AG09309 (cell line): ENCODE data around the gene BRD8.

Experiments used
- DNase-seq: peaks from one replicate; pipeline ENCODE4 v3.0.0-alpha.2; 2010; ENCODE audit warnings: low read depth
- H3K4me3 ChIP-seq: 2 replicates; pipeline ENCODE4 v1.5.1; 2011; ENCODE audit warnings: mild to moderate bottlenecking, low read depth, low read length, moderate library complexity; ENCODE audit not compliant: control insufficient read depth
- TF ChIP-seq, protein P1 (sequence below): IDR thresholded peaks from 2 replicates; pipeline ENCODE4 v1.5.1; 2011; ENCODE audit warnings: mild to moderate bottlenecking, low read depth, low read length, inconsistent platforms; ENCODE audit not compliant: insufficient read depth, control insufficient read depth; ENCODE audit errors: missing control alignments

Gene BRD8

GRCh38 chr5:138140268-138140667, 38.2 kb downstream of the BRD8 start:
- DNase-seq, result no peak
- TF ChIP-seq, protein P1, sequence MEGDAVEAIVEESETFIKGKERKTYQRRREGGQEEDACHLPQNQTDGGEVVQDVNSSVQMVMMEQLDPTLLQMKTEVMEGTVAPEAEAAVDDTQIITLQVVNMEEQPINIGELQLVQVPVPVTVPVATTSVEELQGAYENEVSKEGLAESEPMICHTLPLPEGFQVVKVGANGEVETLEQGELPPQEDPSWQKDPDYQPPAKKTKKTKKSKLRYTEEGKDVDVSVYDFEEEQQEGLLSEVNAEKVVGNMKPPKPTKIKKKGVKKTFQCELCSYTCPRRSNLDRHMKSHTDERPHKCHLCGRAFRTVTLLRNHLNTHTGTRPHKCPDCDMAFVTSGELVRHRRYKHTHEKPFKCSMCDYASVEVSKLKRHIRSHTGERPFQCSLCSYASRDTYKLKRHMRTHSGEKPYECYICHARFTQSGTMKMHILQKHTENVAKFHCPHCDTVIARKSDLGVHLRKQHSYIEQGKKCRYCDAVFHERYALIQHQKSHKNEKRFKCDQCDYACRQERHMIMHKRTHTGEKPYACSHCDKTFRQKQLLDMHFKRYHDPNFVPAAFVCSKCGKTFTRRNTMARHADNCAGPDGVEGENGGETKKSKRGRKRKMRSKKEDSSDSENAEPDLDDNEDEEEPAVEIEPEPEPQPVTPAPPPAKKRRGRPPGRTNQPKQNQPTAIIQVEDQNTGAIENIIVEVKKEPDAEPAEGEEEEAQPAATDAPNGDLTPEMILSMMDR, result no peak
- H3K4me3 ChIP-seq, result no peak overlapping the region

DNA sequence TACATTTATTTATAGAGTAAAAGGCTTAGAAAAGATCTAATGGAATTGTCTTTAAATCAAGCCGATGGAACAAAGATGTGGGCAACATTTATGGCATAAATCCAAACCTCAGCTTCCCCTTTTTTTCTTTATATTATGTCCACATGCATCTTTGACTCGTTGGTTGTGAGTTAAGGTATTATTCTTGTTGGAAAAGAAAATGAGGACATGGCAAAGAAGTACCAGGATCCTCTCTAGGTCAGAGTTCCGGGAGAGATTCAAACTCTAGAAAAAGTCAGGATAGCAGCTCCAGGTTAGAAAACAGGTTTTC, 38.7 kb downstream of the BRD8 start:
- H3K4me3 ChIP-seq, result no peak overlapping the region
- no peak for DNase-seq
- TF ChIP-seq, protein P1, result no peak

DNA sequence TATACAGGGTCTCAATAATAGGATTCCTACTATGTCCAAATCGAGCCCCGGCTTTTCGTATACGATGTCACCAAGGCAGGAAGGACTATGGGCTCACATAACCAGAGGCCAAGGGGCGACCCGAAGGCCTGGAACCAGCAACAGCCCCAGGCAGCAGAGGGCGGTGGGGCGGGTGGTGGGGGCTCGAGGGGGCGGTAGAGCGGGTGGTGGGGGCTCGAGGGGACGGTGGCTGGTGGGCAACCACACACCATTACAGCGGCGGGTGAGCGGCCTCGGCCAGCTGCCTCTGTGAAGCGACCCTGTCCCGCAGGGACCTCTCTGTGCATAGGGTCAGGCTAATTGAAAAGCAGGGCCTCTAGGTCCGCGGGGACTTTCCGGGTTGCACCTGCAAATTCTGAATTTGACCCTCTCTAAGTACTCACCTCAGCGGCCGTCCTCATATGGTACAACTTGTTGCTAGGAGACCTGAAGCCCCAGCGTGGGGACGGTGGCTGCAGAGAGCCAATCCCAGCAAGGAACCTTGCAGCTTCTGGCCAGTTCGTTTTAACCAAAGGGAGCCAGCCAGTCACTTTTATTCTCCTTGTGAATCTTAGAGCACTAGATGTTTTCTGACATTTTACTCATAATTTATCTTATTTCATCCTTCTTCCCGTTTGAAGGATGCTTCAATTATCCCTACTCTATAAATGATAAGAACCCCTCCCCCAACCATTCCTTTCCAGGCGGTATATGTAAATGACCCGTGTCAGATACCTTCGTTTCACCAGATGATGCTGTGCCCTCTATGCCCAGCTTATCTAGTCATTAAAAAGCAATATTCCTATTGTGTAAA, 39.3 kb downstream of the BRD8 start, which contains the start of gene NME5:
TSS of gene NME5 (minus strand) at position 480 of the 832 bp plus-strand sequence. CDS start 648 bp downstream, outside the sequence.
- TF ChIP-seq, protein P1, result no peak
- no peak for DNase-seq
- peak within 1 kb of the TSS; percentile 33 for H3K4me3 ChIP-seq

GRCh38 chr5:138132543-138132942, 45.9 kb downstream of the BRD8 start:
- TF ChIP-seq, protein P1, result no peak
- H3K4me3 ChIP-seq, result no peak overlapping the region
- DNase-seq, result no peak

- no peak overlapping the region for H3K4me3 ChIP-seq
- no peak for DNase-seq
- TF ChIP-seq, protein P1, result no peak
These were observed 49.1 kb downstream of the BRD8 start for GRCh38 chr5:138129347-138129746.

DNA sequence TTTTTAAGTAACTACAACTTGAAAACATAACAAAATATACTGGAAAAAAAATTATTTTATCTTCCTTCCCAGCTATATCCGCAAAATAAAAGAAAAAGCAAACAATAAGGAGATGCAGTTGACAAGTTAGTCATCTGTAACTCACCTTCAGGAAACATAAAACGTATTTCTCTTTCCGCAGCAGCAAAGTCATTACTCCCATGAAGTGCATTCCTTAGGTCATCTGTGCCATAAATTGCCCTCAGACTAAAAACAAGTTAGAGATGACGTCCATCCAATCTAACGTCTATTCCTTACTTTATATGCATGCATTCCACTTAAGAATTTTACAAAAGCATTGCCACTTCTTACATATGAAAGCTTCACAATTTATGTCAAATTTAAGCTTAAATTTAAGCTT, 50.1 kb downstream of the BRD8 start:
- TF ChIP-seq, protein P1, result no peak
- no peak overlapping the region for H3K4me3 ChIP-seq
- DNase-seq, result no peak
